AG04449 (cell line): ENCODE data around the gene EPHX1.
A peak's percentile ranks its signal among the peaks of the same experiment; 100 is the strongest.

Source experiments
- CTCF ChIA-PET: fragments of 350-600 bp; formaldehyde crosslinking; extraction: SDS; loops from one replicate; lab custom pipeline; 2021; ENCODE audit warnings: antibody characterized with exemption; lab: Yijun Ruan, JAX
- POLR2A ChIA-PET: fragments of 400-600, 350-600 bp; formaldehyde crosslinking; extraction: SDS; loops from one replicate; lab custom pipeline; 2020; ENCODE audit warnings: antibody characterized with exemption, inconsistent platforms; lab: Yijun Ruan, JAX
- DNase-seq: peaks from one replicate; pipeline ENCODE4 v3.0.0-alpha.2; 2010; ENCODE audit warnings: low read depth, low spot score
- H3K4me3 ChIP-seq: 2 replicates; pipeline ENCODE4 v1.5.1; 2011; ENCODE audit warnings: low read depth, mild to moderate bottlenecking, control low read depth, low read length
- CTCF ChIP-seq: IDR thresholded peaks from one replicate; pipeline ENCODE4 v1.5.1; 2011; ENCODE audit warnings: mild to moderate bottlenecking, moderate library complexity, low read length, control low read depth, inconsistent platforms; ENCODE audit not compliant: insufficient read depth; ENCODE audit errors: missing control alignments

EPHX1 gene

DNA sequence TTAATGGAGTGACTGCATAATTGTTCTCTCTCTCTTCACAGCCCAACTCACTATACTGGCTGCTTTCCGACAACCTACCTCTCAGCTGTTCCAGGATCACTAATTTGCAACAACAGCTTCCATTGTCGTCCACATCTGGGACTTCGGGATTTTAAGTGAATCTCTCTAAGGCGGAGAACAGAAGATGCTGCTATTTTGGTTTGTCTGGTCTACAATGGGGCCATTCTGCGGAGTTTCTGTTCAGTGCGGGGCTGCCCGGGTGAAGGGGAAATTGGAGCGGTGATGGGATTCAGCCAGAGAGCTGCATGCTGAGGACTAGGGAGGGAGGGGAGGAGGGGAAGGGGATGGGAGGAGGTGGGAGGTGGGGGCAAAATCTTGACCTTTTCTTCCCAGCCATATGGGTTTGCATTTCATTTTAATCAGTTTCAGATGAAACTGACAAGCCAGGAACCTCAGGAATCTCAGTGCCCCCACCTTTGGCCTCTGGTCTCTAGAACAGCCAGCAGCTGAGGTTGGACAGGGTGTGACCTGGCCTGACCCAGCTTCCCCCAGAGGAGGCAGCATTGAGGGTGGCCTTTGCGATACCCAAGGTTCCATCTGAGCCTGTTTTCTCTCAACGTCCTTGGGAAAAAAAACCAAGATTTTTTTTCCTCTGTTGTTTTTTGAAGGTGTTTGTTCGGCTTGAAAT is 39.2 kb upstream of the EPHX1 start:
- CTCF ChIA-PET, result interaction anchor here (1.0 to 15.3 kb wide), 12 partner anchors 8 to 291 kb away, joined by 3 to 332 read pairs (median 11); no protein-coding TSS in a partner anchor
- no peak overlapping the region for H3K4me3 ChIP-seq
- no peak for DNase-seq
- POLR2A ChIA-PET, result interaction anchor here (0.6 kb wide), 1 partner anchor 39 kb away, joined by 3 read pairs; no protein-coding TSS in a partner anchor
- no peak for TF ChIP-seq CTCF

DNA sequence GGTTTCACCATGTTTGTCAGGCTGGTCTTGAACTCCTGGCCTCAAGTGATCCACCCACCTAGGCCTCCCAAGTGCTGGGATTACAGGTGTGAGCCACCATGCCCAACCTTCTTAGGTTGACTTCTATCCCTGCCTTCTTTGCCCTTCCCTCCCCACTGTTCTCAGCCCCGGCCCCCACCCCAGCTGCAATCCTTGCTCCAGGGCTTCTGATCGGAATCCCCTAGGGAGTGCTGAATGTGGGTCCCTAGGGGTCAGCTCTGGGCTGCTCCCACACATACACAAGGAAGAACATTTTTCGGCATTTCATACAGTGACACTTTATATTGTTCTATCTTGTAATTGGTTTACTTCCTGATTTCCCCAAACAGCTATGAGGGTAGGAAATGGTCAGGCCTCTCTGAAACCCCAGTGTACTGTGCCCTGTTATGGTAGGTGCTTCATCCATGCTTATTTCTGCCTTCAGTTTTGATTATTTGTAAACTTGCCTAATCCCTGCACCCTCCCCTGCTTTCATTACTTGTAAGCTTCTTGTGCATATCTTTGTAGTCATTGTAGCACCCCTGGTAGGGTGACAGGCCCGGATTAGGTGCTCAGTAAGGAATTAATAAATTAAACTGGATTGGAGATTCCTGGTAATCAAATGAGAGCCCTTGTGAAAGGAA is 38.1 kb upstream of the EPHX1 start:
- ChIA-PET POLR2A (interaction anchor here (0.7 to 2.3 kb wide), 3 partner anchors 114 to 289 kb away, joined by 3 to 13 read pairs (median 3); partner anchors contain the start of gene ENAH), CTCF (interaction anchor here (0.7 to 15.3 kb wide), 58 partner anchors 9 to 311 kb away, joined by 3 to 332 read pairs (median 5); partner anchors contain the start of gene ENAH)
- TF ChIP-seq CTCF, result no peak
- no peak overlapping the region for H3K4me3 ChIP-seq
- DNase-seq, result no peak

DNA sequence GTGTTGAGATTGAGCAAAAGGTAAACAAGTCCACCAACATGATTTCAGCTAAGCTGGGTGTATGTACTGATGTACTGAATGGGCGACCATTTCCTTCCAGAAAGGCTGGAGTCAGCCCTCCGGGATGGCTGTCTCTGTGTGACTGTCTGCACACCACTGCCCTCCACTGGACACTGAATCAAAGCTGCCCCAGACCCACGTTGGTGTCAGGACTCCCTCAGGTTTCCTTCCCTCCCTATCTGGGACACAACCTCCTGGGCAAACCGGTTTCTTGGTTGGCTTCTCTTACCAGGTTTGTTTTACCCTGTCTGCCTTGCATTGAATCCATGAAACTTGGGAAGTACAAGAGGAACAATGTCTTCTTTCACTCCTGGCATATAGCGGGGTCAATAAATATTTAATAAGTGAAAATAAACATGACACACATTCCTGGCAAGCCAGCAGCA is 37.6 kb upstream of the EPHX1 start:
- POLR2A ChIA-PET, result interaction anchor here (1.2 to 2.3 kb wide), 2 partner anchors 118 to 124 kb away, joined by 3 to 13 read pairs; partner anchors contain the start of gene ENAH
- TF ChIP-seq CTCF, result peak; percentile 90
- CTCF ChIA-PET, result interaction anchor here (0.6 to 15.3 kb wide), 79 partner anchors 10 to 334 kb away, joined by 3 to 332 read pairs (median 4); partner anchors contain the start of genes ENAH and TMEM63A
- DNase-seq, result no peak
- no peak overlapping the region for H3K4me3 ChIP-seq

- CTCF ChIA-PET, result interaction anchor here (0.6 to 15.3 kb wide), 70 partner anchors 10 to 335 kb away, joined by 3 to 332 read pairs (median 4); partner anchors contain the start of genes ENAH and TMEM63A
- POLR2A ChIA-PET, result interaction anchor here (1.2 to 2.3 kb wide), 2 partner anchors 119 to 124 kb away, joined by 3 to 13 read pairs; partner anchors contain the start of gene ENAH
- no peak for DNase-seq
- H3K4me3 ChIP-seq, result no peak overlapping the region
- TF ChIP-seq CTCF, result no peak
Observed at GRCh38 chr1:225772848-225773247, 37.1 kb upstream of the EPHX1 start.

DNA sequence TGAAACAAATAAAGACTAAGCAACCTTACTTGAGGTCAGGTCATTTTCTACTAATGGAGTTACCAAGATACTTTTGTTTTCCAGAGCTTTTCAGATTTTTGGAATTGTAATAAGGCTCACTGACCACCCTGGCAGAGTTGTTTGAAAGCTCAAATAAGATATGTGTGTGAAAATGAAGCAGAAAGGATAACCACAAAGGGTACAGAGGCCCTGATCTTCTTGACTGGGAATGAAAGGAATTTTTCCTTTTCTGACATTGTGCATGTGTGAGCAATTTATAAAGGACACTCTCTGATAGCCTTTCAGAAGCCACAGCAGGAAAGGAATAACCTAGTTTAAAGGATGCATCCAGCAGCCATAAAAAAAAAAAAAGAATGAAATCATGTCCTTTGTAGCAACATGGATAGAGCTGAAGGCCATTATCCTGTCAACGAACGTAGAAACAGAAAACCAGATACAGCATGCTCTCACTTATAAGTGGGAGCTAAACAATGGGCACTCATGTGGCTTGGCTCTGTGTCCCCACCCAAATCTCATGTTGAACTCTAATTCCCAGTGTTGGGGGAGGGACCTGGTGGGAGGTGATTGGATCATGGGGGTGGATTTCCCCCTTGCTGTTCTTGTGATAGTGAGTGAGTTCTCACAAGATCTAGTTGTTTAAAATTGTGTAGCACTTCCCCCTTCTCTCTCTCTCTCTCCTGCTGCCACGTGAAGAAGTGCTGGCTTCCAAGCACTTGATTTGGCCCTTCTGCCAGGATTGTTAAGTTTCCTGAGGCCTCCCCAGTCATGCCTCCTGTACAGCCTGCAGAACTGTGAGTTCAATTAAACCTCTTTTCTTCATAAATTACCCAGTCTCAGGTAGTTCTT is 35.4 kb upstream of the EPHX1 start:
- no peak for DNase-seq
- H3K4me3 ChIP-seq, result no peak overlapping the region
- TF ChIP-seq CTCF, result no peak
- ChIA-PET CTCF (interaction anchor here (0.9 to 15.3 kb wide), 17 partner anchors 11 to 304 kb away, joined by 3 to 332 read pairs (median 5); partner anchors contain the start of gene ENAH), POLR2A (no interaction called here)
